Hindlimb muscle (tissue), 1 donor: ENCODE measurements around the gene FGF18. TPM values are rescaled to one million over a fixed set of nuclear protein-coding genes. Genes with fewer than 3 reads are reported as not detected.
"Not testable (repeated sequence)": the region's sequence is repeated elsewhere in the genome, so short reads cannot be mapped to it uniquely, and the experiment has no call there.

Experiments used
- DNase-seq: peaks from one replicate; pipeline ENCODE4 v3.0.0-alpha.2; 2013
- polyA plus RNA-seq: library from polyadenylated mRNA; unstranded; fragments of 120-200 nt; gene quantifications from one replicate; pipeline ENCODE4 v1.2.1, GENCODE V29; 2013; ENCODE audit not compliant: insufficient read length

FGF18 gene
- polyA plus RNA-seq, 1 donor: 14.4 TPM

DNA sequence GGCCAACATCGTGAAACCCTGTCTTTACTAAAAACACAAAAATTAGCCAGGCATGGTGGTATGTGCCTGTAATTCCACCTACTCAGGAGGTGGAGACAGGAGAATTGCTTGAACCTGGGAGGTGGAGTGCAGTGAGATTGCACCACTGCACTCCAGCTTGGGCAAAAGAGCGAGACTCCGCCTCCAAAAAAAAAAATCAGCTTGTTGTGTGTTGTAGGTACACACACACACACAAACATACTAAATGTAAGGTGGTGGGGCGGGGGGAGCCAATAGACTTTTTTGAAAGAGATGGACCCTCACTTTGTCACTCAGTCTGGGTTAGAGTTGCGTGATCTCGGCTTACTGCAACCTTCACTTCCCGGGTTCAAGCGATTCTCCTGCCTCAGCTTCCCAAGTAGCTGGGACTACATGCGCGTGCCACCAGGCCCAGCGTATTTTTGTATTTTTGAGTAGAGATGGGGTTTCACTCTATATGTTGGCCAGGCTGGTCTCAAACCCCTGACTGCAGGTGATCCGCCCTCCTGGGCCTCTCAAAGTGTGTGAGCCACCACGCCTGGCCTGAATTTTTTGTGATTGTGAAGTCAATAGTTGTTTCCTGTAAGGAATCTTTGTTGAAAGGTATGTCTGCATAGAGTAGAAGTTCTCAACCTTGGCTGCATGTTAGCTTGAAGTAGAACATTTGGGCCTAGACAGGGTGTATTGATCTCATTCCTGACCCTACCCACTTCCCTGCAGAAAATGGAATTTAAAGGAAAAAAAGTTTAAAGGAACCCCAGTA is 18.1 kb upstream of the FGF18 start:
- no peak for DNase-seq

DNA sequence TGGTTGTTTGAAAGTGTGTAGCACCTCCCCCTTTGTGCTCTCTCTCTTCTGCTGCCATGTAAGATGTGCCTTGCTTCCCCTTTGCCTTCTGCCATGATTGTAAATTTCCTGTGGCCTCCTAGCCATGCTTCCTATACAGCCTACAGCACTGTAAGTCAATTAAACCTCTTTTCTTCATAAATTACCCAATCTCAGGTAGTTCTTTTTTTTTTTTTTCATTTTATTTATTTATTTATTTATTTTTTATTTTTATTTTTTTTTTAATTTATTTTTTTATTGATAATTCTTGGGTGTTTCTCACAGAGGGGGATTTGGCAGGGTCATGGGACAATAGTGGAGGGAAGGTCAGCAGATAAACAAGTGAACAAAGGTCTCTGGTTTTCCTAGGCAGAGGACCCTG is 16.7 kb upstream of the FGF18 start:
- not testable (repeated sequence) for DNase-seq

DNA sequence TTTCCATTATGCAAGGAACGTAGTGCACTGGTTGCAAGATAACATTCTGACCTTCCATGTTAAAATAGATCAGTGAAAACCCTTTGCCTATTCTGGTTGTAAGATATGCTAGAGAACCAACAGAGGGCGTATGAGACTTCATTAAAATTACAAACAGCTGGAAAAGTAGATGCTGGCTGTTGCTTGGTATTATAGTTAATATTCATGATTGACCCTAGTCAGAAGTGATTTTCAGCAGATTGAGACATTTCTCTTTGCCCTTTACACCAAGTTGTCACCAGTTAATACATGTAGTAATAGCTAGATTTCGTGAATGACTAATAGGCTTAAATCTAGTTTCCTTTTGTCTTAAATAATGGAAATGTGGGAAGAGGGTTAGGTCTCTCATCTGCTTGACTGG is 13.8 kb upstream of the FGF18 start:
- DNase-seq: no peak

DNA sequence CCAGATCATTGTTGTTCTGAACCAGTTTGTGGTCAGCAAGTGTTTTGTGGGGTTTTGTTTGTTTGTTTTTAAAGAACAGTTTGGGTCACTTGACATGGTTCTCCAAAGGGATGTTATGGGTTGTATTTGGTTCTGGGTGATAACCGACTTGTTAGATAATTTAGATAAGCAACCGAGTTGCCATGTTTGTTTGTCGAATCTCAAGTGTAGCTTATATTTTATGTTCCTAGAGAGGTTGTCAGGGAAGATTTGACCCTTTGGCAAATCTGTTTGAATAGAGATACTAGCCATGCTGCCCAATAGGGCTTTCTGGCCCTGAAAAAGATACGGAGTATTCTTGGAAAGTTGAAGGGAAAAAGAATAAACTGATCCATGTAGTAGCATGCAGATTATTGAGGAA is 12.2 kb upstream of the FGF18 start:
- no peak for DNase-seq

DNA sequence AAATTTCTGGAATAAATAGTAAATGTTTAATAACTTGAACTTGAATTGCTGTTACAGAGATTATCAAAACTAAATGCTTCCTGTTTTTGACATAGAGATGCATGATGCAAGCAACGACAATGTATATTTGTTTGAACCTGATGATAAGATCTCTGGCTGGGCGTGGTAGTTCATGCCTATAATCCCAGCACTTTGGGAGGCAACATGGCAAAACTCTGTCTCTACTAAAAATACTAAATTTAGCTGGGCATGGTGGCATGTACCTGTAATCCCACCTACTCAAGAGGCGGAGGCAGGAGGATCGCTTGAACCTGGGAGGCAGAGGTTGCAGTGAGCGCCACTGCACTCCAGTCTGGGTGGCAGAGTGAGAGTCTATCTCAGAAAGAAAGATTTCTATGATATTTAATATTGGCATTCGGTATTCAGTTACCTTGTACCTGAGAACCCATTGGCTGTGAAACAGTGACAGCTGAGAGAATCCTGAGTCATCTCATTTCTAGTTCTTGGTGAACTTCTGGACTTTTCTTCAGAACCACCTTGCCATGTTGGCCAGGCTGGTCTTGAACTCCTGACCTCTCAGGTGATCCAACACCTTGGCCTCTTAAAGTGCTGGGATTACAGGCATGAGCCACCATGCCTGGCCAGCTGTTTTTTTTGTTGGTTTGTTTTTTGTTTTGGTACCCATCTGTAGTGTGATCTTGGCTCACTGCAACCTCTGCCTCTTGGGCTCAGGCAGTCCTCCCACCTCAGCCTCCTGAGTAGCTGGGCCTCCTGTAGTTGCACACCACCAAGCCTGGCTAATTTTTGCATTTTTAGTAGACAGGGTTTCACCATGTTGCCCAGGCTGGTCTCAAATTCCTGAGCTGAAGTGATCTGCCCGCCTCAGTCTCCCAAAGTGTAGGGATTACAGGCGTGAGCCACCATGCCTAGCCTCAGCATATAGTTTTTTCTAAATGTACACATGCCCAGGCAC is 10.0 kb upstream of the FGF18 start:
- DNase-seq: no peak

DNA sequence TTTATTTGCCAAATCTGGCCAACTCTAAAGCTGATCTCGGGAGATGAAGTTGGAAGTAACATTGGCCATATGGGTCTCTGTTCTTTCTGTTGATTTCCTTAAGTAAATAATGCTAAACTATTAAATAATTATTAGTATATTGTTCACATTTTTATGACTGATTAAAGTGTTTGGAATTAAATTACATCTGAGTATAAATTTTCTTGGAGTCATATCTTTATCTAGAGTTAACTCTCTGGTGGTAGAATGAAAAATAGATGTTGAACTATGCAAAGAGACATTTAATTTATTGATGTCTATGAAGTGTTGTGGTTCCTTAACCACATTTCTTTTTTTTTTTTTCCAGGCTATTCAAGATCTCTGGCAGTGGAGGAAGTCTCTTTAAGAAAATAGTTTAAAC is 9.3 kb upstream of the FGF18 start:
- no peak for DNase-seq

DNA sequence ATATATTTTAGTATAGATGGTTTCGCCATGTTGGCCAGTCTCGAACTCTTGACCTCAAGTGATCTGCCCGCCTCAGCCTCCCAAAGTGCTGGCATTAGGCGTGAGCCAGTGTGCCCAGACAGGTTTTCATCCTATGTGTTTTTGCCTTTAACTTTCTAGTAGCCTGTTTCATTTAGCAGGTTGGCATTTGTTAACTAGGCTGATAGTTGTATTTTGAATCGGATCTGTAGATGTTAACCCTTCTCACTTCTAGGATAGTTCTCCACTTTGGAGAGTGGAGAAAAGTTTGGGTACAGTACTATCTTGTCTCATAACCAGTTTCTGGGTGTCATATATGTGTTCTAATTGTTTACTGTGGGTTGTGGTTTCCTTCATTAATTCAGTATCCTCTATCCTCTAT is 7.3 kb upstream of the FGF18 start:
- no peak for DNase-seq

DNA sequence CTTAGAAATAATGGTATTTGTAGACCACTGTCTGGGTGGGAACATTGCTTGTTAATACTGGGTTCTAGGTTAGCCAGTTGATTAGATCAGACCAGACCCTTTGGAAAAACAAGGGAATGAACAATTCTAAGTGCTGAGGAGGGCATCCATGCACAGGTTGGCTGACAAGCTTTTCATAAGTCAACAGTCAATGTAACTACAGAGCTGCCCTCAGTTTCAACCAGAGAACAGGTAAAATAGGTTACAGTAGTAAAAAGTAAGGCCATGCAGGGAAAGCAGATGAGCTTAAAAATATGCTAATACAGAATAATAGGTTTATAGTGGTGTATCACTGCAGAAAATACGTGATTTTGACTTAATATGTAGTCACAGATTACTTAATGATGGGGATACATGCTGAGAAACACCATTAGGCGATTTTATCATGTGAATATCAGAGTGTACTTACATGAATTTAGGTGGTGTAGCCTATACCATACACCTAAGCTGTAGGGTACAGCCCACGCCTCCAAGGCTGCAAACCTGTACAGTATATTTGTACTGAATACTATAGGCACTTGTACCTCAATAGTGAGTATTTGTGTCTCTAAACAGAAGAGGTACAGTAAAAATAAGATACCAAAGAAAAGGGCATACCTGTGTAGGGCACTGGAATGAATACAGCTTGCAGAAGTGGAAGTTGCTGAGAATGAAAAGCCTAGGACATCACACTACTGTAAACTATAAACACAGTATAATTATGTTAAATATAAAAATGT is 6.1 kb upstream of the FGF18 start:
- DNase-seq: no peak

DNA sequence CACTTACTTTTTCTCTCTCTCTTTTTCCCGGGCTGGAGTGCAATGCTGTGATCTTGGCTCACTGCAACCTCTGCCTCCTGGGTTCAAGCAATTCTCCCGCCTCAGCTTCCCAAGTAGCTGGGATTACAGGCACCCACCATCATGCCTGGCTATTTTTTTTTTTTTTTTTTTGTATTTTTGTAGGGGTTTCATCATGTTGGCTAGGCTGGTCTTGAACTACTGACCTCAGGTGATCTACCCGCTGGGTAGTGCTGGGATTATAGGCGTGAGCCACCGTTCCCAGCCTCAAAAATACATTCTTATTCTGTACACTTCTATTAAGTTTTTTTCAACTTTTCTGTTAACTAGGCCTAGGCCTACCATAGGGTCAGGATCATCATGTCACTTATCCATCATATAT is 5.5 kb upstream of the FGF18 start:
- DNase-seq: not testable (repeated sequence)

DNA sequence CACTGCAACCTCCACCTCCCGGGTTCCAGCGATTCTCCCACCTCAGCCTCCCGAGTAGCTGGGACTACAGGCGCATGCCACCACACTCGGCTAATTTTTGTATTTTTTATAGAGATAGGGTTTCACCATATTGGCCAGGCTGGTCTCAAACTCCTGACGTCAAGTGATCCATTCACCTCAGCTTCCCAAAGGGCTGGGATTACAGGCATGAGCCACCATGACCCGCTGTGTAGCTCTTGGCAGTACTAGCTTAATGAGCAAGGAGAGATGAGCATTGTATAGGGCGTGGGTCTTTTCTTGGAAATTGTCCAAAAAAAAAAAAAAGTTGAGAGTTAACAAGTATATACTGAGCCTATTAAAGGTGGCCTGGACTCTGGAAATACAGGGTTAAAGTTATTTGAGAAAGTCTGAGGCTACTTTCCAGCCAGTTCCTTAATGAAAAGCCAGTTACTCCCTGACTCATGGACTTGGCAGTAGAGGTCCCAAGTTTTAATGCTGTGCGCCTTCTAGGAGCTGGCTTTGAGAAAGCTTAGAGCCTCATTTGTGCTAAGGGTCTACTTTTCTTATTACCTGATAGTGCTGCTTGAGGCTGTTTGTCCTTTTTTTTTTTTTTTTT is 4.2 kb upstream of the FGF18 start:
- DNase-seq: peak; percentile 63

DNA sequence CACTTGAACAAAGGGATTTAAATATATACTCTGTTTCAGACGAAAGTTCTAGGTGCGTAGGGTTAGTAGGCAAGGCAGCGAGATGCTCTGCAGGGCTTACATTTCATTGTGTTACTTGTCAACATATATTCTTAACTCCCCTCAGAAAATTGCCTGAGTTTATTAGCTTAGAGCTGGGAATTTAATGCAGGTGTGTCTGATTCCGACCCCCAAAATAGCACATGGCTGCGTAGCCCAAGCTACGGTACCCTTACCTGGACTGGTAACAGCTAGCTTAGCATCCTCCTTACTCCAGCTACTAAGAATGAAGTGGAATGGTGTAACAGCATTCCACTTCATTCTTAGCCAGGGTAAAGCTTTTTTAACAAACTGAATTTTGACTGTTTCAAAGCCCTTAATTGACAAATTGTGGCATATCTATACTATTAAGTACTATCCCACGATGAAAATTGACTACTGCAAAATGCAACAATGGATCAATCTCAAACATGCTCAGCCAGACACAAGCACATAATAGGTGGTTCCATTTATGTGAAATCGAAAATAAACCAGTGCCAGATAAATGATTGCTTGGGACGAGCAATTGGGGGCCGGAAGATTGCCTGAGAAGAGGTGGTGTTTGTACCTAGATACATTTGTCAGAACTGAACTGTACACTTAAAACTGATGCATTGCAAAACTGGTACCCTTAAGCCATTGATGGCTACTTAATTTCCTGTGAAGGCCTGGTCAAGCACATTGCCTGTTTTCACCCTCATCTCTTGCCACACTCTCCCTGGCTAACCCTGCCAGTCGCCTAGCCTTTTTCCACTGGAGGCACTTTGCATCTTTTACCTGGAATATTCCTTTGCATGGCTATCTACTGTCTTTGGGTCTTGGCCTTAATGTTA is 3.0 kb upstream of the FGF18 start:
- DNase-seq: no peak

DNA sequence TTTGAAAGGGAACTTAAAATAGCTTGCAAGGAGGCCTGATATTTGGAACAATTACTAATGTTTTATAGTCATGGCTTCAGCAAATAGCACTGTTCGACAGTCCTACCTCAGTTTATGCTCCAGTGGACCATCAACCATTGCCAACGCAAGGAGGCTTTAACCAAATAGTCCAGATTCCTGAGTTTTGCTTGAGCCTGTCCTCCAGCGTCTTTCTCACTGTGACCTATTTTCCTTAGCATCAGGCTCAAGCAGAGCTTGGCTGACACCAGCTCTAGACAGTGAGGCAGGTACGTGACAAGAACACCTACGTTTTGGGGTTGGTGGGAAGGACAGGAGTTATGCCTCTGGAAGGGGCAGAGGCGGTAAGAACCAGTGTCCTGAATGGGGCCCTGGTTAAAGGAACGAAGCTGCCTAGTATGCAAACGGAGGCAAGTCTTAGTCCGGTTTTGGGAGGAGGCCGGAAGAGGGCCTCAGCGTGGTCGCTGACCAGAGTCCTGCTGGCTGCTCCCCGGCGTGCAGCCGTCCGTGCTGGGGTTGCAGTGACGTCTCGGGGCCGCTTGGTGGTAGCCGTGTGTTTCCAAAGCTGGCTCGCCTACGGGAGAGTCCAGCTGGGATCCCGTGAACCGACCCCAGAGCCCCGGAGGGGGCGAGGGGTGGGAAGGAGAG is 998 bp upstream of the FGF18 start:
- peak; percentile 91 for DNase-seq

DNA sequence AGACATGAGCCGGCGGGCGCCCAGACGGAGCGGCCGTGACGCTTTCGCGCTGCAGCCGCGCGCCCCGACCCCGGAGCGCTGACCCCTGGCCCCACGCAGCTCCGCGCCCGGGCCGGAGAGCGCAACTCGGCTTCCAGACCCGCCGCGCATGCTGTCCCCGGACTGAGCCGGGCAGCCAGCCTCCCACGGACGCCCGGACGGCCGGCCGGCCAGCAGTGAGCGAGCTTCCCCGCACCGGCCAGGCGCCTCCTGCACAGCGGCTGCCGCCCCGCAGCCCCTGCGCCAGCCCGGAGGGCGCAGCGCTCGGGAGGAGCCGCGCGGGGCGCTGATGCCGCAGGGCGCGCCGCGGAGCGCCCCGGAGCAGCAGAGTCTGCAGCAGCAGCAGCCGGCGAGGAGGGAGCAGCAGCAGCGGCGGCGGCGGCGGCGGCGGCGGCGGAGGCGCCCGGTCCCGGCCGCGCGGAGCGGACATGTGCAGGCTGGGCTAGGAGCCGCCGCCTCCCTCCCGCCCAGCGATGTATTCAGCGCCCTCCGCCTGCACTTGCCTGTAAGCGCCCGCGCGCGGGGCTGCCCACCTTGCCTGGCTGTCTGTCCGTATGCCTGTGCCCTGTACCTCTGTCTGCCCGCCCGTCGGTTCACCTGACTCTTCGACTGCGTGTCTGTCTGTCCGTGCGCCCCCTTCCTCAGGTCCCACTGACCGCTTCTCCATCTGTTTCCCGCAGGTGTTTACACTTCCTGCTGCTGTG is 412 bp downstream of the FGF18 start:
- no peak for DNase-seq

DNA sequence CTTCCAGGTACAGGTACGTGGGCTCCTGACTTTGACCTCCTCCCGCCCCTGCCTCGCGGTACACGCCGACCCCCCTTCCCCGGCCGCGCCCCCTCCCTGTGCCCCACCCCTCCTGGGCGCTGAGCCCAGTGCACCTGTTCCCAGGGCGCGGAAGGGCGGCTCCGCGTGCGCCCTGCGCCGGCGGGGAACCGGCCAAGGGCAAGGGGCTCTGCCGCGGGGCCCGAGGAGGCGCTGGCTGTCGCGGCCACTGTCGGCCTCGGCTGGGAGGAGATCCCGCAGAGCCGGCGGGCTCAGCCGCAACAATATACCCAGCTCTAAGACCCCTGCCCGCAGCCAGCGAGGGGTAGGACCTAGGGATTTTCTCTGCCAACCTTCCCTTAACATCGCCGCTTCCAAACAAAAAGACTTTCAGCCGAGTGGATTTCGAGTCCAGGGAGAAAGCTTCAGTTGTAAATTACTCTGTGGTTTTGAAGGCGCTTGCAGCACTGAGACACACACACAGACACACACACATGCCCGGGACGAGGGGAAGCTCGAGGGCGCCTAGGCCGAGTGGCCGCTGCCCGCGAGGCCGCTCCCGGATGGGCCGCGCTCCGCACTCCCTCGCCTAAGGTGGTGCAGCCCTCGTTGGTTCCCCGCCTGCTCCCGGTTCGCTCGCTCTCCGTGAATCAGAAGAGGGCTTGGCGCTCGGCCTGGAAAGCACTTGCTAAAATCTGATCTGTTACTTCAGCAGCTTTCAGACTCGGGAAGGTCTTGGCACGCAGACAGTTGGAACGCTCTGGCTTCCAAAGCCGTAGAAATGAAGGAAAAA is 1.2 kb downstream of the FGF18 start:
- DNase-seq: peak; percentile 93

DNA sequence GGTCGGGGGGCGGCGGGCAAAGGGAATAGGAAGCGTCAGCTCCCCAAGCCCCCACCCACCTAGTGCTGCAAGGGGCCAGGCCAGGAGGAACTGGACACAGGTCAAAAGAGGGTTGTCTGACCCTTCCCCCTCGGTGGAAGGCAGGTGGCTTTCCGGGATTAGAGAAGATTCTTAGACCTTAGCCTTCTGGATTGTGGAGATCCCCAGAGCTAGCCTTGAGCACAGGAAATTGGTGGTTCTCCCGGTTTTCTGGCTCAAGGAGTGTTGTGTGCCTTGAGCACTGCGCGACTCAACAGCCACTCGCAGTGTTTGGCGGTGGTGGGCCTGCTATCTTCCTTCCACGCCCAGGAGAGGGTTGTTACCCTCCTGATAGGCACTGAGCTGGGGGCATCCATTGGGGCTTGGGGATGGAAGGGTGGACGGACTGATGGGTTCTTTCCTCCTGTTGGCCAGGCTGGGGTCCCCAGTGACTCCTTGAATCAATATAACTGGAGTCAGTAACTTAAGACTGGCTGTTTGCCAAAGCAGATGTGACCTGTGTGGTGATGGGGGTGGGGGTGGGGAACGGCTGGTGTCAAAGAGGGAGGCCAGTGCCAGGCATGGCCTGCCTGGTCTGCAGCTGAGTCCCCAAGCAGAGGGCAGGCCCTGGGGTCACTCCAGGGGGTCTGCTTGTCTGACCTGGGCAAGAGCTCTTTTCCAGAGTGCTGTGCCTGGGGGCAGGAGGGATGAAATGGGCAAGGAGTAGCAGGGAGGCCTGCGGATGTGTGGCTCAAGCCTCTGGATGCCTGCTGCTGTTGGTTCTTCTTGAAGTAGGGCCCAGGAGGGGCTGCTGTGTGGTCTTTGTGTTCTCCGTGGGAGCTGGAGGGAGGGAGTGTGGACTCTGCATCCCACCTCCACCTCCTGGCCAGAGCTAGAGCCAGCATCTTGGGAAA is 2.1 kb downstream of the FGF18 start:
- DNase-seq: no peak

DNA sequence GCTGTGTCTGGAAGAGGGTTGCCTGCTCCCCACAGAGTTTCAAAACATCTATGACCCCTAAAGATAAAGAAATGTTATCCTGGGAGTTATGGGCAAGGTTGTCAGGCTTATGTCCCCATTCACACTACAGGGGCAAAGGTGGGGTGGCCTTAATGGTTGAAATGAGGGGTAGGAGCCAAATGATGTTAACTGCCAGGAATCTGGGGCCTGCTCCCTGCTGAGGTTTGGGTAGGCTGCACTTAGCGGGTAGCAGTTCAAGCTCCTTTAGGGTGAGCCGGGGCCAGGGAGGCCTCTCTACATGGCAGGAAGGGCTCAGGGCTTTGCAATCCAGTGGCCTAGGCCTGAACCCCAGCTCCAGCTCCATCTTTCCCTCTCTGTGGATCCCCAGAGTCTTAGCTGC is 3.0 kb downstream of the FGF18 start:
- no peak for DNase-seq

DNA sequence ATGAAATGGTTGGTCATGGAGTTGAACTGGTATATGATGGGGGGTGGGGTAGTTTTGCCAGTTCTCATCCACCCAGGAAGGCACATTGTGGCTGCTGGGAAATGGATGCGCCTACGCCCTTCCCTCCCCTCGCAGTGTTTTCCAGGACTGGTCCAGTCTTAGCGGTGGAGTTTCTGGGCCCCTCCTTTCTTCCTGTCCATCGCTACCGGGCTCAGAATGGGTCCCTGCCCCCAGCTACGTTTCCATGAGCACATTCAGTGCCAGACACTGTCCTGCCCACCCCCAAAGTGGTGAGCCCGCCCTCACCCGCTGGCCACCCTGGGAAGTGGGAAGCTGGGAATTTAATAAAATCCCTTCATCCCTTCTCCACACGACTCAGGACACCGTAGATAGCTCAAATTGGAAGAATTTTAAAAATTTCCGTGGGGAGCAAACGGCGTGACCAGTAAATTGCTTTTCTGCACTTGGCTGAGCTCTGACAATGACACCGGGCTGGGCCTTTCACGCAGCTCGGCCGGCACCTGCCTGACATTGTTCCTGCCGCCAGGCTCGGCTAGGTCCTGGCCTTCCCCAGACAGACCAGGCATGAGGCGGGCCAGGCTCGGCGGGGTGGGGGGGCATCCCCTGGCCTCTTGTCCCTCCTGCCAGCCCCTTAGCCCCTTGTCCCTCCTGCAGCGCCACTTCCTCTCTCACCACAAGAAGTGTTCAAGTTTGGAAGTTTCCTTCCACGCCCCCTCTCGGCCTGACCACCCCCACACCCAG is 3.6 kb downstream of the FGF18 start:
- no peak for DNase-seq
